NCI-H2196 treated with DMSO at 0.1 percent for 48 hours (cell line): ENCODE data around the gene DPP6.

ENCODE experiments used
- DNase-seq: peaks from one replicate; lab custom pipeline; 2025; ENCODE audit not compliant: unreplicated experiment; lab: John Stamatoyannopoulos, UW

DPP6 gene

GRCh38 chr7:154332811-154333580 is 280.8 kb downstream of the DPP6 start:
- DNase-seq = no peak

- no peak for DNase-seq
Measured at GRCh38 chr7:154336295-154336694, 284.1 kb downstream of the DPP6 start.

GRCh38 chr7:154338701-154339506 is 286.7 kb downstream of the DPP6 start:
- no peak for DNase-seq

GRCh38 chr7:154342971-154343633 is 290.9 kb downstream of the DPP6 start:
- DNase-seq = no peak

- no peak for DNase-seq
Measured at GRCh38 chr7:154343778-154344412, 291.7 kb downstream of the DPP6 start.

- DNase-seq = no peak
Measured at GRCh38 chr7:154345093-154345492, 292.9 kb downstream of the DPP6 start.

- DNase-seq = no peak
Measured at GRCh38 chr7:154347700-154348266, 295.6 kb downstream of the DPP6 start.

- DNase-seq = no peak
Measured at GRCh38 chr7:154350892-154351291, 298.7 kb downstream of the DPP6 start.

GRCh38 chr7:154353355-154353767 is 301.2 kb downstream of the DPP6 start:
- no peak for DNase-seq

- no peak for DNase-seq
Measured at GRCh38 chr7:154364170-154364569, 312.0 kb downstream of the DPP6 start.

- no peak for DNase-seq
Measured at GRCh38 chr7:154371424-154371823, 319.2 kb downstream of the DPP6 start.

- DNase-seq = no peak
Measured at GRCh38 chr7:154372011-154372601, 319.9 kb downstream of the DPP6 start.

GRCh38 chr7:154373956-154374355 is 321.8 kb downstream of the DPP6 start:
- no peak for DNase-seq

GRCh38 chr7:154375956-154376355 is 323.8 kb downstream of the DPP6 start:
- no peak for DNase-seq

- DNase-seq = no peak
Measured at GRCh38 chr7:154380771-154381170, 328.6 kb downstream of the DPP6 start.

- no peak for DNase-seq
Measured at GRCh38 chr7:154383045-154383444, 330.8 kb downstream of the DPP6 start.

GRCh38 chr7:154385214-154385613 is 333.0 kb downstream of the DPP6 start:
- no peak for DNase-seq

GRCh38 chr7:154387252-154387651 is 335.1 kb downstream of the DPP6 start:
- no peak for DNase-seq

GRCh38 chr7:154388412-154388811 is 336.2 kb downstream of the DPP6 start:
- no peak for DNase-seq

- no peak for DNase-seq
Measured at GRCh38 chr7:154388999-154389398, 336.8 kb downstream of the DPP6 start.

GRCh38 chr7:154390961-154391360 is 338.8 kb downstream of the DPP6 start:
- DNase-seq = no peak
